Stimulated activated CD4-positive, alpha-beta T cell treated with anti-CD3 and anti-CD28 coated beads, TNF-alpha, amount 100 ng/mL, for 48 hours (primary cell): ENCODE results near the gene HEATR5B.
"Not testable (repeated sequence)": the region's sequence is repeated elsewhere in the genome, so short reads cannot be mapped to it uniquely, and the experiment has no call there.

ENCODE experiments used
- DNase-seq, 3 donors: peaks; one replicate each; pipeline ENCODE4 v3.0.0-alpha.2; 2020; ENCODE audit warnings: low read depth in 3 of 3

HEATR5B gene

GRCh38 chr2:36981911-36982310, 102.3 kb downstream of the HEATR5B start:
- DNase-seq = no peak

GRCh38 chr2:36979007-36979406, 105.2 kb downstream of the HEATR5B start:
- not testable (repeated sequence) for DNase-seq

- DNase-seq = no peak
Observed at GRCh38 chr2:36976065-36976464, 108.1 kb downstream of the HEATR5B start.

- no peak for DNase-seq
Observed at GRCh38 chr2:36975306-36975705, 108.9 kb downstream of the HEATR5B start.

- DNase-seq = no peak
Observed at GRCh38 chr2:36973320-36973719, 110.9 kb downstream of the HEATR5B start.

- DNase-seq = no peak
Observed at GRCh38 chr2:36971990-36972389, 112.2 kb downstream of the HEATR5B start.

- DNase-seq = no peak
Observed at GRCh38 chr2:36967236-36967876, 116.8 kb downstream of the HEATR5B start.

- peak; percentile 89 to 95 (median 93) for DNase-seq
Observed at GRCh38 chr2:36966370-36967235, 117.6 kb downstream of the HEATR5B start, which contains the start of gene STRN. Gene STRN, minus strand, starts transcription at chr2:36966536. Its CDS starts 73 bp downstream, at chr2:36966463.

- peak in 1 of 3 donors; percentile 44 for DNase-seq
Observed at GRCh38 chr2:36965751-36966369, 118.3 kb downstream of the HEATR5B start.

- no peak for DNase-seq
Observed at GRCh38 chr2:36965206-36965605, 119.0 kb downstream of the HEATR5B start.

- no peak for DNase-seq
Observed at GRCh38 chr2:36964496-36965058, 119.6 kb downstream of the HEATR5B start.

GRCh38 chr2:36963734-36964133, 120.4 kb downstream of the HEATR5B start:
- no peak for DNase-seq

- DNase-seq = no peak
Observed at GRCh38 chr2:36963106-36963505, 121.1 kb downstream of the HEATR5B start.

- DNase-seq = no peak
Observed at GRCh38 chr2:36960773-36961172, 123.4 kb downstream of the HEATR5B start.

- DNase-seq = no peak
Observed at GRCh38 chr2:36960005-36960675, 124.0 kb downstream of the HEATR5B start.

- no peak for DNase-seq
Observed at GRCh38 chr2:36954977-36955607, 129.1 kb downstream of the HEATR5B start.

GRCh38 chr2:36952748-36953197, 131.4 kb downstream of the HEATR5B start:
- no peak for DNase-seq

- DNase-seq = no peak
Observed at GRCh38 chr2:36951574-36951973, 132.6 kb downstream of the HEATR5B start.

GRCh38 chr2:36951027-36951518, 133.1 kb downstream of the HEATR5B start:
- DNase-seq = no peak

- DNase-seq = no peak
Observed at GRCh38 chr2:36949845-36950244, 134.3 kb downstream of the HEATR5B start.

GRCh38 chr2:36945240-36945639, 138.9 kb downstream of the HEATR5B start:
- DNase-seq = not testable (repeated sequence)
